H9 (cell line): Measurements from ENCODE around the gene SCRN3. TPM values are rescaled to one million over a fixed set of nuclear protein-coding genes. Genes with fewer than 3 reads are reported as not detected.

Source experiments
- DNase-seq: peaks from one replicate; pipeline ENCODE4 v3.0.0-alpha.2; 2017
- H2AFZ ChIP-seq: one replicate; pipeline ENCODE4 v1.6.1; 2013; ENCODE audit warnings: mild to moderate bottlenecking, low read length, control low read depth, moderate library complexity
- H2AK5ac ChIP-seq: 2 replicates; pipeline ENCODE4 v1.6.1; 2013; ENCODE audit warnings: low read length, control low read depth, mixed read lengths; ENCODE audit not compliant: insufficient read length
- H2BK120ac ChIP-seq: one replicate; pipeline ENCODE4 v1.6.1; 2013; ENCODE audit warnings: low read depth, mild to moderate bottlenecking, low read length, control low read depth, inconsistent platforms; ENCODE audit not compliant: poor library complexity, severe bottlenecking
- H2BK12ac ChIP-seq: 2 replicates; pipeline ENCODE4 v1.6.1; 2013; ENCODE audit warnings: low read length, control low read depth, mixed read lengths, low read depth; ENCODE audit not compliant: insufficient read length
- H2BK15ac ChIP-seq: 2 replicates; pipeline ENCODE4 v1.6.1; 2013; ENCODE audit warnings: low read depth, low read length, control low read depth
- H2BK20ac ChIP-seq: one replicate; pipeline ENCODE4 v1.6.1; 2013; ENCODE audit warnings: low read depth, mild to moderate bottlenecking, low read length, control low read depth, inconsistent platforms; ENCODE audit not compliant: poor library complexity, severe bottlenecking
- H2BK5ac ChIP-seq: 2 replicates; pipeline ENCODE4 v1.6.1; 2013; ENCODE audit warnings: low read length, control low read depth, mixed read lengths; ENCODE audit not compliant: insufficient read length
- H3K14ac ChIP-seq: 2 replicates; pipeline ENCODE4 v1.6.1; 2013; ENCODE audit warnings: low read length, control low read depth; ENCODE audit not compliant: insufficient read depth
- H3K18ac ChIP-seq: 2 replicates; pipeline ENCODE4 v1.6.1; 2013; ENCODE audit warnings: low read depth, mild to moderate bottlenecking, mixed read lengths, low read length, control low read depth; ENCODE audit not compliant: insufficient read length
- H3K23ac ChIP-seq: 2 replicates; pipeline ENCODE4 v1.6.1; 2013; ENCODE audit warnings: low read length, control low read depth, mixed read lengths, low read depth; ENCODE audit not compliant: insufficient read length
- H3K23me2 ChIP-seq: 2 replicates; pipeline ENCODE4 v1.6.1; 2013; ENCODE audit warnings: low read depth, mild to moderate bottlenecking, mixed read lengths, low read length, control low read depth; ENCODE audit not compliant: insufficient read length, poor library complexity, severe bottlenecking
- H3K27ac ChIP-seq: 2 replicates; pipeline ENCODE4 v1.5.1; 2013; ENCODE audit warnings: low read length, control low read depth, mixed read lengths, low read depth; ENCODE audit not compliant: insufficient read length
- H3K27me3 ChIP-seq: 2 replicates; pipeline ENCODE4 v1.6.1; 2013; ENCODE audit warnings: low read length, control low read depth, inconsistent platforms; ENCODE audit not compliant: insufficient read depth
- H3K4ac ChIP-seq: 2 replicates; pipeline ENCODE4 v1.6.1; 2013; ENCODE audit warnings: low read depth, mild to moderate bottlenecking, control low read depth, inconsistent platforms, low read length, moderate library complexity
- H3K4me1 ChIP-seq: 2 replicates; pipeline ENCODE4 v1.6.1; 2013; ENCODE audit warnings: low read length, control low read depth, inconsistent platforms; ENCODE audit not compliant: insufficient read depth
- H3K4me2 ChIP-seq: 2 replicates; pipeline ENCODE4 v1.6.1; 2013; ENCODE audit warnings: low read length, control low read depth, mixed read lengths; ENCODE audit not compliant: insufficient read length, insufficient read depth
- H3K56ac ChIP-seq: 2 replicates; pipeline ENCODE4 v1.6.1; 2013; ENCODE audit warnings: low read depth, mild to moderate bottlenecking, mixed read lengths, low read length, control low read depth; ENCODE audit not compliant: insufficient read length
- H3K79me1 ChIP-seq: 2 replicates; pipeline ENCODE4 v1.6.1; 2013; ENCODE audit warnings: low read depth, mild to moderate bottlenecking, moderate library complexity, low read length, control low read depth, inconsistent platforms; ENCODE audit not compliant: insufficient read depth, poor library complexity, severe bottlenecking
- H3K79me2 ChIP-seq: 2 replicates; pipeline ENCODE4 v1.6.1; 2013; ENCODE audit warnings: low read length, control low read depth, inconsistent platforms; ENCODE audit not compliant: insufficient read depth
- H3K9ac ChIP-seq: 2 replicates; pipeline ENCODE4 v1.6.1; 2013; ENCODE audit warnings: low read length, control low read depth, mixed read lengths; ENCODE audit not compliant: insufficient read length; ENCODE audit errors: extremely low read depth
- H3K9me3 ChIP-seq: one replicate; pipeline ENCODE4 v1.6.1; 2013; ENCODE audit warnings: low read depth, low read length, inconsistent platforms; ENCODE audit not compliant: control insufficient read depth
- H3T11ph ChIP-seq: one replicate; pipeline ENCODE4 v1.6.1; 2013; ENCODE audit warnings: mild to moderate bottlenecking, low read length, control low read depth, inconsistent platforms
- H4K20me1 ChIP-seq: one replicate; pipeline ENCODE4 v1.6.1; 2013; ENCODE audit not compliant: control insufficient read depth, insufficient read length, insufficient read depth
- H4K5ac ChIP-seq: 2 replicates; pipeline ENCODE4 v1.6.1; 2013; ENCODE audit warnings: low read depth, mild to moderate bottlenecking, mixed read lengths, low read length, control low read depth; ENCODE audit not compliant: insufficient read length
- H4K8ac ChIP-seq: replicated peaks from 2 replicates; pipeline ENCODE4 v1.6.1; 2013; ENCODE audit warnings: low read length, control low read depth, mixed read lengths, low read depth; ENCODE audit not compliant: insufficient read length
- H4K91ac ChIP-seq: 2 replicates; pipeline ENCODE4 v1.6.1; 2013; ENCODE audit warnings: low read depth, mild to moderate bottlenecking, moderate library complexity, mixed read lengths, low read length, control low read depth; ENCODE audit not compliant: insufficient read length
- H3K27ac Mint-ChIP-seq, 3 experiments: 2 replicates in 2 of 3; 3 replicates in 1 of 3; pipeline ENCODE4 v1.8.0; 2020 to 2021; ENCODE audit warnings: mixed read lengths in 3 of 3, mild to moderate bottlenecking in 1 of 3, moderate library complexity in 1 of 3
- H3K27me3 Mint-ChIP-seq: 2 replicates; pipeline ENCODE4 v1.8.0; 2021; ENCODE audit warnings: low read depth, mild to moderate bottlenecking, moderate library complexity, mixed read lengths
- H3K36me3 Mint-ChIP-seq, 3 experiments: 2 replicates in 2 of 3; 3 replicates in 1 of 3; pipeline ENCODE4 v1.8.0; 2020 to 2021; ENCODE audit warnings: low read depth in 3 of 3, mixed read lengths in 3 of 3; ENCODE audit not compliant: insufficient read depth in 1 of 3
- H3K4me1 Mint-ChIP-seq, 2 experiments: 2 replicates each; pipeline ENCODE4 v1.8.0; 2020; ENCODE audit warnings: mixed read lengths in 2 of 2
- H3K4me3 Mint-ChIP-seq, 2 experiments: 2 replicates in 1 of 2; 3 replicates in 1 of 2; pipeline ENCODE4 v1.8.0; 2020 to 2021; ENCODE audit warnings: mild to moderate bottlenecking in 2 of 2, mixed read lengths in 2 of 2, moderate library complexity in 1 of 2
- H3K9me3 Mint-ChIP-seq, 2 experiments: 2 replicates in 1 of 2; 3 replicates in 1 of 2; pipeline ENCODE4 v1.8.0; 2020; ENCODE audit warnings: mild to moderate bottlenecking in 2 of 2, mixed read lengths in 2 of 2, moderate library complexity in 1 of 2
- WGBS: extraction: QIAGEN DNeasy Blood & Tissue Kit; methylation state at CpG from one replicate; pipeline ENCODE4 v1.1.7; 2013; ENCODE audit warnings: missing lambda C conversion rate, low lambda C conversion rate, mixed read lengths; ENCODE audit not compliant: insufficient read length; ENCODE audit errors: extremely low coverage; 5-methylcytosine and 5-hydroxymethylcytosine counted together
- total RNA-seq: library from RNA; stranded (reverse); gene quantifications from 2 replicates; pipeline ENCODE4 v1.2.1, GENCODE V29; 2021
- TF ChIP-seq, protein P1 (sequence below): fragments of 200-600 bp; sonication (generic); conservative IDR thresholded peaks from 3 replicates; pipeline ENCODE4 v1.8.0; 2021; ENCODE audit warnings: antibody characterized with exemption, mild to moderate bottlenecking

SCRN3 gene
- total RNA-seq, 1 experiment from 2014 or later = 8.7 TPM

DNA sequence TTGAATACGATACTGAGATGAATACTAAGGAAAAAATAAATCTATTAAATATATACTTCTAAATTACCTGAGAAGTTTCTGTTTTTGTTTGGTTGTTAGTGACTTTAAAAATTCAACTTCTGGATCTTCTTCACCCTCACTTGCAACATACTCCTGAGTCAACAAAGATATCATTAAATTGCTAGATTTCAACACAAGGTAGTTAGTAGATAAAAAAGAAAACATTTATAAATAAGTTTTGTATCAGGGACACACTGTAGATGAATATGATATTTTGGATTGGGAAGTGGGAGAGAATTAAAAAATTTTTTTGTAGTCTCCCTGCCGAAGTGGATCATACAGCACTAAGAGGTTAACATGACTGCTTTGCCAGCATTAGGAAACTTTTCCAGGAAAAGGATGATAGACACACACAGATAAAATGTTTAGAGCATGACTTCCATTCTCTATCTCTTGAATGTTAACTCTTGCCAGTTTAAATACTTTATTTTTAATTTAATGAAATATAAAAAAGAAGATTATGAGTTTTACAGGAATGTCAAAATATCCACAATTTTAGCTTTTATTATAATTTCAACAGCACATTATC is 44.8 kb upstream of the SCRN3 start:
- Histone ChIP-seq H2BK5ac (no peak overlapping the region), H2BK120ac (no peak overlapping the region), H3K9me3 (no peaks in the 10 kb centered on the region), H4K5ac (no peak overlapping the region), H4K8ac (no peak overlapping the region), H3K4me2 (no peak overlapping the region), H4K91ac (no peak overlapping the region), H3K23me2 (no peaks in the 10 kb centered on the region), H3K23ac (no peak overlapping the region), H3K79me2 (no peaks in the 10 kb centered on the region), H2BK12ac (no peak overlapping the region), H3K79me1 (no peaks in the 10 kb centered on the region), H3T11ph (no peak overlapping the region), H2AK5ac (no peak overlapping the region), H3K27ac (no peak overlapping the region), H3K4me1 (no peaks in the 10 kb centered on the region), H2BK20ac (no peak overlapping the region), H2BK15ac (no peak overlapping the region), H3K14ac (no peak overlapping the region), H3K4ac (no peak overlapping the region), H3K9ac (no peak overlapping the region), H3K27me3 (no peaks in the 10 kb centered on the region), H2AFZ (no peak overlapping the region), H3K56ac (no peak overlapping the region), H3K18ac (no peak overlapping the region), H4K20me1 (no peaks in the 10 kb centered on the region)
- DNase-seq = no peak
- no peaks in the 10 kb centered on the region for H3K9me3 Mint-ChIP-seq
- peaks cover 3% of the 10 kb centered on the region for H3K27me3 Mint-ChIP-seq
- no CpG with 5 or more reads among the region's 2 CpGs for WGBS
- peaks cover 4 to 14% (median 14%) of the 10 kb centered on the region in 3 experiments; a peak in 5 of 7 replicates for H3K36me3 Mint-ChIP-seq
- no peak overlapping the region for H3K4me3 Mint-ChIP-seq
- TF ChIP-seq, protein P1, sequence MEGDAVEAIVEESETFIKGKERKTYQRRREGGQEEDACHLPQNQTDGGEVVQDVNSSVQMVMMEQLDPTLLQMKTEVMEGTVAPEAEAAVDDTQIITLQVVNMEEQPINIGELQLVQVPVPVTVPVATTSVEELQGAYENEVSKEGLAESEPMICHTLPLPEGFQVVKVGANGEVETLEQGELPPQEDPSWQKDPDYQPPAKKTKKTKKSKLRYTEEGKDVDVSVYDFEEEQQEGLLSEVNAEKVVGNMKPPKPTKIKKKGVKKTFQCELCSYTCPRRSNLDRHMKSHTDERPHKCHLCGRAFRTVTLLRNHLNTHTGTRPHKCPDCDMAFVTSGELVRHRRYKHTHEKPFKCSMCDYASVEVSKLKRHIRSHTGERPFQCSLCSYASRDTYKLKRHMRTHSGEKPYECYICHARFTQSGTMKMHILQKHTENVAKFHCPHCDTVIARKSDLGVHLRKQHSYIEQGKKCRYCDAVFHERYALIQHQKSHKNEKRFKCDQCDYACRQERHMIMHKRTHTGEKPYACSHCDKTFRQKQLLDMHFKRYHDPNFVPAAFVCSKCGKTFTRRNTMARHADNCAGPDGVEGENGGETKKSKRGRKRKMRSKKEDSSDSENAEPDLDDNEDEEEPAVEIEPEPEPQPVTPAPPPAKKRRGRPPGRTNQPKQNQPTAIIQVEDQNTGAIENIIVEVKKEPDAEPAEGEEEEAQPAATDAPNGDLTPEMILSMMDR = no peak
- peaks cover 7 to 8% of the 10 kb centered on the region in 2 experiments for H3K4me1 Mint-ChIP-seq
- no peak overlapping the region for H3K27ac Mint-ChIP-seq
